Measurements from ENCODE around the gene CCBE1.

The CCBE1 gene

GRCh38 chr18:59620381-59620780 lies 76.8 kb downstream of the CCBE1 start:
- no peak for DNase-seq (ENCODE audit: low read depth in 3 of 3)

GRCh38 chr18:59619816-59620215 lies 77.4 kb downstream of the CCBE1 start:
- DNase-seq (ENCODE audit: low read depth in 3 of 3): no peak

- DNase-seq (ENCODE audit: low read depth in 3 of 3): no peak
These were observed 79.7 kb downstream of the CCBE1 start for GRCh38 chr18:59617468-59617932.

GRCh38 chr18:59616501-59616900 lies 80.7 kb downstream of the CCBE1 start:
- no peak for DNase-seq (ENCODE audit: low read depth in 3 of 3)

- DNase-seq (ENCODE audit: low read depth in 3 of 3): no peak
These were observed 83.3 kb downstream of the CCBE1 start for GRCh38 chr18:59613903-59614302.

- DNase-seq (ENCODE audit: low read depth in 3 of 3): no peak
These were observed 84.8 kb downstream of the CCBE1 start for GRCh38 chr18:59612381-59612780.

GRCh38 chr18:59610546-59611140 lies 86.6 kb downstream of the CCBE1 start:
- no peak for DNase-seq (ENCODE audit: low read depth in 3 of 3)

GRCh38 chr18:59609654-59610053 lies 87.6 kb downstream of the CCBE1 start:
- no peak for DNase-seq (ENCODE audit: low read depth in 3 of 3)

GRCh38 chr18:59607471-59607870 lies 89.8 kb downstream of the CCBE1 start:
- no peak for DNase-seq (ENCODE audit: low read depth in 3 of 3)

- no peak for DNase-seq (ENCODE audit: low read depth in 3 of 3)
These were observed 90.2 kb downstream of the CCBE1 start for GRCh38 chr18:59607078-59607379.

- no peak for DNase-seq (ENCODE audit: low read depth in 3 of 3)
These were observed 90.8 kb downstream of the CCBE1 start for GRCh38 chr18:59606193-59607077.

GRCh38 chr18:59605633-59606192 lies 91.5 kb downstream of the CCBE1 start:
- no peak for DNase-seq (ENCODE audit: low read depth in 3 of 3)

- DNase-seq (ENCODE audit: low read depth in 3 of 3): no peak
These were observed 92.3 kb downstream of the CCBE1 start for GRCh38 chr18:59604877-59605276.

- no peak for DNase-seq (ENCODE audit: low read depth in 3 of 3)
These were observed 100.2 kb downstream of the CCBE1 start for GRCh38 chr18:59597049-59597448.

GRCh38 chr18:59593291-59593717 lies 103.9 kb downstream of the CCBE1 start:
- no peak for DNase-seq (ENCODE audit: low read depth in 3 of 3)

GRCh38 chr18:59592624-59593023 lies 104.6 kb downstream of the CCBE1 start:
- DNase-seq (ENCODE audit: low read depth in 3 of 3): no peak

GRCh38 chr18:59582395-59582794 lies 114.8 kb downstream of the CCBE1 start:
- no peak for DNase-seq (ENCODE audit: low read depth in 3 of 3)

GRCh38 chr18:59579509-59579908 lies 117.7 kb downstream of the CCBE1 start:
- no peak for DNase-seq (ENCODE audit: low read depth in 3 of 3)

- DNase-seq (ENCODE audit: low read depth in 3 of 3): no peak
These were observed 119.9 kb downstream of the CCBE1 start for GRCh38 chr18:59577386-59577655.

GRCh38 chr18:59576541-59577385 lies 120.5 kb downstream of the CCBE1 start:
- no peak for DNase-seq (ENCODE audit: low read depth in 3 of 3)

GRCh38 chr18:59575995-59576394 lies 121.2 kb downstream of the CCBE1 start:
- no peak for DNase-seq (ENCODE audit: low read depth in 3 of 3)

- no peak for DNase-seq (ENCODE audit: low read depth in 3 of 3)
These were observed 123.3 kb downstream of the CCBE1 start for GRCh38 chr18:59573962-59574361.

Data from stimulated activated CD4-positive, alpha-beta T cell treated with anti-CD3 and anti-CD28 coated beads, TNF-alpha, amount 100 ng/mL, for 4 hours (primary cell).